ENCODE measurements around the gene ABHD16B.
"Not testable (repeated sequence)": the region's sequence is repeated elsewhere in the genome, so short reads cannot be mapped to it uniquely, and the experiment has no call there.

ABHD16B gene

GRCh38 chr20:63835021-63835858 is 26.1 kb upstream of the ABHD16B start:
- no peak for DNase-seq

DNA sequence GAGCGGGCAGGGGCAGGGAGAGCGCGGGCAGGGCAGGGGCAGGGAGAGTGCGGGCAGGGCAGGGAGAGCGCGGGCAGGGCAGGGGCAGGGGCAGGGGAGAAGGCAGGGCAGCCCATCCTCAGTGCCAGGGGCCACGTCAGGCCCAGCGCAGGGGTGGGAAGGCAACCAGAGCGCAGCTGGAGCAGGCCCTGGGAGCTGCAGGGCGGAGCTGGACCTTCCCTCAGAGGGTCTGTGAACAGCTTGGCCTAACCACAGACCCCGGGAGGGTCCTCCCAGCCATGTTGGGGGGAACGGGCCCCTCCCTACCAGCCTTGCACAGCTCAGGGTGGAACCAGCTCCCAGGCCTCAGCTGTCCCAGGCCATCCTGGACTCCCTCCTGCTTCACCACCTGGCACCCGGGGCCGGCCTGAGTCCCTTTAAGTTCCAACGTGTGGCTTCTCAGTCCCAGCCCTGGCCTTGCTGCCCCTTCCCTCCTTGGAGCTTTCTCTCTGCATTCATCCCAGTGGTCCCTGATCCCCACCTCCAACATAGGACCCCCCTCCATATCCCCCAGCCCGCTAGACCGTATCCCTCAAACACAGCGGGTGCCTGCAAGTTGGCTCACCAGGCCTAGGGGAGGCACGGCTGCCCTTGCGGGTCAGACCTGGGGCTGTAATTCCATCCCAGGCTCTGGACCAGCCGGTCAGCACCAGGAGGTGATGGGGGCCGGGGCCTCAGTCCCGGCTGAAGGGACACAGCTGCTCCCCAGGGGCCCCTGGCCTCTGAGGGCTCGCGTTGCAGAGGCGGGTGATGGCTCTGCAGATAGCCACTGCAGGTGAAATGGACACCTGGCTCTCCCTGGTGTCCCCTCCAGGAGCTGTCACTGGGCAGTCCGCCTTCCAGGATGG is 24.6 kb upstream of the ABHD16B start:
- no peak for DNase-seq

- no peak for DNase-seq
Observed at GRCh38 chr20:63837479-63837878, 23.8 kb upstream of the ABHD16B start.

DNA sequence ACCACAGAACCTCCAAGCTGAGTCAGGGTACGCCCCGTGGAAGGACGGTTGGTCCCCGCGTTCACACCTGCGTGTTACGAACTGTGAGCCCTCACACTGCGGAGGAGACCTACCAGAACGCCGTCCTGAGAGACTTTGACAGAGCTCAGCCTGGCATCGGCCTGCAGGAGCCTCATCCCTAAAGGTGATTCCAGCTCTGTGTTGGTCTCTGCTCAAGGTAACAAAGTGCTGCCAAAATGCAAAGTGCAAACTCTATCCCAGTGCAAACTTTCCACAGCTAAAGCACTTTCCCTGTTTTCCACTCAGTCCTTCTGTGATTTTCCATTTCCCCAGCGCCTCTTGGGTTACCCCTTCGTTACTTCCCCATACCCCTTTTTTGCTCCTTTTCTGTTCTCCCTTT is 21.7 kb upstream of the ABHD16B start:
- DNase-seq, result no peak

DNA sequence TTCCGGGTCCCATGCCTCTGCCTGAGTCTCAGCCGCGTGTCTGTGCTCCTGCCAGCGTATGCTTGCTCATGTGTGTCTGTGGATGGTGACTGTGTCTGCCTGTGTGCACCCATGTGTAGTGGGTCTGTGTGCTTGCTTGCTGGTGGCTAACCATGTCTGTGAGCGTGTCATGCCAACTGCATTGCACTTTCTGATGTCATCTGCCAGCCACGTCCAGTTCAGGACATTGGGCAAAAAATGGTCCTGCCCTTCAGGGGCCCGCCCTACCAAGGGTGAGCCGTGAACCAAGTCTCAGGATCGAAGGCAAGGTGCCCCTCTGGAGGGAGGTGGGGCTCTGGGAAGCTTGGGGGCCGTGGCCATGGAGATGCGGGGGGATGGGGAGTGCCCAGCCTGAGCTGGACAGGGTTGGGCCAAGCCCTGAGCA is 20.9 kb upstream of the ABHD16B start:
- DNase-seq, result no peak

DNA sequence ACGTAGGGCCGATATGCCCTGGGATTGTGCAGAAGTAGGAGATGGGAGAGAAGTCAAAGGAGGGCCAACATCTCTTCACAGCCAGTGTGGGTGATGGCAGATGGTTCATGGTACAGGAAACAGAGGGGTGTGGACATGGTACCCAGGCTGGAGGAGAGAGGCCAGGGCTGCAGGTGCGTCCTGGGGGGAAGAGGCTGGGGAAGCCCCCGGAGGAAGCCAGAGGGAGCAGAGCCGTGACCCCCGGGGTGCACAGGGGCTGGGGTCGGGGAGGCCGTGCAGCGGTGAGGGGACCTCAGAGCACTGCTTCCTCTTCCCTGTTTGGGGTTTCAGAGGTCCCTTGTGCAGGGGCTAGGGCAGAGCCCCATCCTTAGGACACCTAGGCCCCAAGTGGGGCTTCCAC is 19.0 kb upstream of the ABHD16B start:
- DNase-seq, result no peak

GRCh38 chr20:63843222-63843621 is 18.1 kb upstream of the ABHD16B start:
- DNase-seq, result no peak

- no peak for DNase-seq
Observed at GRCh38 chr20:63843778-63844177, 17.5 kb upstream of the ABHD16B start.

DNA sequence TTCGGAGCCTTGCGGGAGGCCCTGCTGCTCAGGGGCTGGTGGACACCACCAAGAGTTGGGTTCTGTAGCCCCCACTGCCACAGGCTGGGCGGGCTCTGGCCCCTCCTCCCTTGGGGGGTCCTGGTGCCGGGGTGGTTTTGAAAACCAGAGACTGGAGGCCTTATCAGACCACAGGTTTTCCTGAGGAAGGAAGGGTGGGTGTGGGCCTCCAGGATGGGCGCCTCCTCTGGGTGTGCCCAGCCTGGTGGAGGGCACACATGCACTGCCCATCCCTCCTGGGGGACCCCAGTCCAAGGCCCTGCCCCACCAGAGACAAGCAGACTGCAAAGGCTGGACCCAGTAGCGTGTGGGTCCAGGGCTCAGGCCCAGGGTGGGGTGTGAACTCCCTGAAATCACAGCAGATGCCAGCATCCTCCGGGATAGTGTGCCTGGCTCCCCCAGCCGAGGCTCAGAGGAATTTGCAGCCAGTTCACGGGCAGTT is 16.7 kb upstream of the ABHD16B start:
- no peak for DNase-seq

DNA sequence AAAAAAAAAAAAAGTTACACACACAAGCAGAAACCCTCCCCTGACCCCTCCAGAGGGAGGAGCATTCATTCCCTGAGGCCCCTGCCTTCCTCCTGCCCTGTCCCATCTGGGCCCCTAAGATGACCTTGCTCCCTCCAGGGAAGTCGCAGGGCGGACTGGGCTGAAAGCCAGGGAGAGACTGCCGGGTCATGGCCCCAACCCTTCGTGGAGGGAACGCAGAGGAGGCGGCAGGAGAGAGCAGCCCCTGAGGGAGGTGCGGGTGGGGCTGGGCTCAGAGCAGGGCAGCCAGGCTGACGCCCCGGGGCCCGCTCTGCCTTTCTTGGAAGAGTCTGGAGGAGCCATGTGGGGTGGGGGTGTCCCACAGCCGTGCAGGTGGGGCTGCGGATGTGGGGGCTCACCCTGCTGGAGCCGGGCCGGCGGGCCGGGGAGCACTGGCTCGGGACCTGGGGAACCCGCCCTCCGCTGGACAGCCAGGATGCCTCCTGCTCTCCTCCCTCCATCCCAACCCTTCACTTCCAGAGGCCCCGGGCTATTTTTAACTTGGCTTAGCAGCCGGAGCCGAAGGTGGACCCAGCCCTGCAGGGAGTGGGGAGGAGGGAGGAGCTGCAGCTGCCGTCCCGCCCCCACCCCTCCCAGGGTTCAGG is 15.0 kb upstream of the ABHD16B start:
- no peak for DNase-seq

GRCh38 chr20:63846888-63847236 is 14.4 kb upstream of the ABHD16B start:
- no peak for DNase-seq

- DNase-seq, result no peak
Observed at GRCh38 chr20:63847237-63848002, 13.9 kb upstream of the ABHD16B start.

- no peak for DNase-seq
Observed at GRCh38 chr20:63848003-63848911, 13.0 kb upstream of the ABHD16B start.

DNA sequence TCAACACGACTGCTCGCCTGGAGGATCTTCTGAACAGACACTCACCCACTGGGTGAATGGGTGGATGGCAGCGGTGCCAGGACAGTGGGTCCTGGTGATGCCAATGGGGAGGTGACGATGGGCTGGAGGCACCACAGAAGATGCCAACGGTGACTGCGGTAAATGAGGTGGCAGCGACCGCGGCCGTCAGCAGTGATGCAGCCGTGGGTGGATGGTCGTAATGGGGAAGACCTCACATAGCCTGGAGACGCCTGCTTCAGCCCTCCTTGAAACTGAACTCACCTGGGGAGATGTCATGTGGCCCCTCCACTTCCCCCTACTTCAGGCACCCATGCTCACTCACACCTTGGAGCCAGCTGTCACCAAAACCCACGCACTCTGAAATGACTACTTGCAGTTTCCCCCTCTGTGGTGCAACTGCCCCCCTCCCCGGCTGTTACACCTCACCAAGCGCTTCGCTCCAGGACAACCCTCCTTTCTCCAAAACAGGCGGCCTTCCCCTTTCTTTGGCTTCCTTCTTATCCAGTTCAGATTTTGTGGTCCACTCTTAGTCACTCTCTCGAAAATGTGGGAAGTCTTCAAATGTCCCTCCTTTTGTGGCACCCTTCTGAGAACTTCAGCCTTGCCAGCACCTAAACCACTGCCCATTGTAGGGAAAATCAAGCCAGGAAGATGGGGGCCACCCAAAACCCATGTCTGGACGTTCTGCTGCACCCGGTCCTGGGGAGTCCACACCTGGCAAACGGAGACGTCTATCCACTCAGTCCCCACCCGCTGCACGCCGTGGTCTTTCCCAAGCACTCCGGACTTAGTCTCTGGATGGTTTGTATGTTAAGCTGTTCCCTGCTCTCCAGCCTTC is 10.4 kb upstream of the ABHD16B start:
- DNase-seq, result no peak

DNA sequence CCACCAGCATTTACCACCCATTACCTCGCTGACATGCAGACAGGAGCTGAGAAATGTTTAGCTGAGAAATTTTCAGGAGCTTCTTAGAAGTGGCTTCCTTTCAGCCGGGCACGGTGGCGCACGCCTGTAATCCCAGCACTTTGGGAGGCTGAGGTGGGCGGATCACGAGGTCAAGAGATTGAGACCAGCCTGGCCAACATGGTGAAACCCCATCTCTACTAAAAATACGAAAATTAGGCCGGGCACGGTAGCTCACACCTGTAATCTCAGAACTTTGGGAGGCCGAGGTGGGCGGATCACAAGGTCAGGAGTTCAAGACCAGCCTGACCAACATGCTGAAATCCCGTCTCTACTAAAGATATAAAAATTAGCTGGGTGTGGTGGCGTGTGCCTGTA is 9.8 kb upstream of the ABHD16B start:
- not testable (repeated sequence) for DNase-seq

DNA sequence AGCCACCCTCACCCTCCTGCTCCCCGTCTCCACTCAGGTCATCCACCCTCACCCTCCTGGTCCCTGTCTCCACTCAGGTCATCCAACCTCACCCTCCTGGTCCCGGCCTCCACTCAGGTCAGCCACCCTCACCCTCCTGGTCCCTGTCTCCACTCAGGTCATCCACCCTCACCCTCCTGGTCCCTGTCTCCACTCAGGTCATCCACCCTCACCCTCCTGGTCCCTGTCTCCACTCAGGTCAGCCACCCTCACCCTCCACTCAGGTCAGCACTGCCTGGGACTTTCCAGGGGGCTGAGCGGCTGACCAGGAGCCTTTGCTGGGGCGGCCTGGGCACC is 7.6 kb upstream of the ABHD16B start:
- DNase-seq, result not testable (repeated sequence)

DNA sequence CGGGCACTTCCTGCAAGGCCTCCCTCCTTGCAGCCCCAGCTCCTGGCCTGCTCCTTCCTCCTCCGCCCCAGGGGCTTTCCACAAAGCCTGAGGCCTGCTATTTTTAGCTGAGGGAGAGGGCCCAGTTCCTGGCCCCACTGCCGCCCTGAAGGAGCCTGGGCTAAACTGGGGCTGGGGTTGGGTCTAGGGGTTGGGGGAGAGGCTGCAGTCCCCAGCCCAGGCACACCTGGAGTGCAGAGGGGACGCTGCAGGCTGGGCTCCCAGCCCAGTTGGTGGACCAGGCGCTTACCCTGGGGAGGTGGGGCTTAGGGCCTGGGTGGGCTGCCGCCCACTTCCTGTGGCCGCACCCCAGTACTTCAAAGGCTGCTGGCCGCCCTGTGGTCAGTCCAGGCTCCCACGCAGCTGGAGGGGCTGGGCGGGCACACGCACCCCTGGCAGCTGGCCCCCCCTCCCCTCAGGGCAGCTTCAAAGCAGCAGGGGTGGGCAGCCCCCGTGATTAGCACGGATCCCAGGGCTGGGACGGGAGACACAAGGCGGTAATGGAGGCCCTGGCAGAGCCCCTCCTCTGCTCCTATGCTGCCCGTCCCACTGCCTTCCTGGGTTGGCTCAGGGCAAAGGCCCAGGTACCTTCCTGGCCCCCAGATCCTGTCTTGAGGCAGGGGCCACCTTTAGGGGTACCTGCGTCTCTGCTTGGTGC is 7.1 kb upstream of the ABHD16B start:
- no peak for DNase-seq

DNA sequence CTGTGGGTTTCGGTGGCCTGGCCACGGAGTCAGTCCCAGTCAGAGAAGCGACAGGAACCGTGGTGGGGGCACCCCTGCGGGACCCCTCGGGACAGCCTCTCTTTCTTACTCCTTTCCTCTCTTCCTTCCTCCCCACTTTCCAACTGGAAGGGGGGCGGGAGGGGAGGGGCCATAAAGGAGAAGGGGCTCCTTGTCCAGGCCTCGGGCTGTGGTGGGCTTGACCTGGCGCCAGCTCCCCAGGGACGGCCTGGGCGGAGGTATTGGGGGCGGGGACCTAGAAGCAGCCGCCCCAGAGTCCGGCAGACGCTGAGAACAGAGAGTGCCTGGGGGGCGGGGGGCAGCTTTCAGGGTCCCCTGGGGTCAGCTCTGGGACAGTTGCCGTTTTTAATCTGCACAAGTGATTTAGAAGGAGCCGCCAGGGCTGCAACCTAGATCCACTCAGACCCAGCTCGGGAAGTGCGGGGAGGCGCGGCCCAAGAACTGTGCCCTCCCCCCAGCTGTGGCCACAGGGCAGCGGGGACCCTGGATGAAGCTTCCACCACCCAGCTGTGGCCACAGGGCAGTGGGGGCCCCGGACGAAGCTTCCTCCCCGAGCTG is 6.4 kb upstream of the ABHD16B start:
- no peak for DNase-seq

DNA sequence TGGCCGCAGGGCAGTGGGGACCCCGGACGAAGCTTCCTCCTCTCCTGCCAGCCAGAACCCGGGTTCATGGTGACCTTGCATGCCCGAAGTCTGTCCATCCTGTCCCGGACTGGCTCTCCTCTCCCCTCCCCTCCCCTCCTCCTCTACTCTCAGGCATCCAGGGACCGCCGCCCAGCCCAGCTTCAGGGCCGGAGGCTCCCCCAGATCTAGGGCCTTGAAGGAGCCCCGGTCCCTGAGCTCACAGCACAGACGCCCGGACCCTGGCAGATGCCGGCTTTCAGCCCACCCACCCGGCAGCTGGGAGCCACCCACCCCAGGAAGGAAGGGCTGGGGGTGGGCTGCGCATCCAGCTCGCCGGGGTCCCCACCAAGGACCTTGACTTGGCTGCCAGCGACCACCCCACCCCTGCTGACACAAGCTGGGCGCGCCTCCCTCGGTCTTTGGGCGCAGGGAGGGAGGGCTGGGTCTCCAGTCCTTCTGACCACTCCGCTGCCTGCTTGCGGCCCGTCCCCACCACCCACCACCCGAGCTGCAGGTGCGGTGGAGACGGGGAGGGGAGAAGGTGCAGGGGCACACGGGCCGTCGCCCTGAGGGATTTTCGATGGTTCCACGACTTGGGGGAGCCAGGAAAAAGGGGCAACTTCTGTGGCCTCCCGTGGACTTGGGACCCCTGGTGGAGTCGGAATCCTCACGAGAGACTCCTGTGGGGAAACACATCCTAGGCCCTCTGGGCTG is 5.8 kb upstream of the ABHD16B start:
- DNase-seq, result no peak
